Thoracic aorta endothelial cell (primary cell): ENCODE results near the gene PRR19. TPM values are rescaled to one million over a fixed set of nuclear protein-coding genes. Genes with fewer than 3 reads are reported as not detected.

Experiments
- small RNA-seq: library from RNA; depleted of rRNA; stranded (forward); fragments of <200 nt; gene quantifications from one replicate; pipeline ENCODE3, GENCODE V24; 2012
- total RNA-seq: library from RNA; depleted of rRNA; stranded (reverse); fragments of >200 nt; gene quantifications from 2 replicates; pipeline ENCODE4 v1.2.3, GENCODE V29; 2012

The PRR19 gene, protein sequence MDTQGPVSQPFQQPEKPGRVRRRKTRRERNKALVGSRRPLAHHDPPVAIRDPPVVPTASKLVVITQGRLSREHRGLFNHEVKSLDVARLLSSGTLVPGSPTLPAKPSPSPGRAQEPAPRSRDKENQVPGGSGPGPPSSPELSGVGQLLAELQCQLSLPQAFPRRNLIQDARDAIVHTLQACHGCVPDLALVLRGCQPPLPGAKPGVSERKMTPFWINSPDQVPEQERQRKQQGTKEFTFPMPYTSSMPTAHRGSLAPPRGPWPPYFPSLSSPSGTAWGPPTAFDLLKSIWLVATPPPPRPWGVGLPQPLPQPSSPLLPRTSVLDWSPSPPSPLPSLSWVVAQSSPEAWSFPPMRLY
- total RNA-seq = 0.50 and 0.53 TPM in 2 replicates

GRCh38 chr19:42301646-42302203 is at the start of gene PRR19:
Gene PRR19, plus strand, starts transcription at chr19:42302132. Its CDS starts 7,453 bp downstream, at chr19:42309585.

GRCh38 chr19:42254850-42255765 is 46.8 kb upstream of the PRR19 start, which contains the start of gene ERF:
Gene ERF, minus strand, starts transcription at chr19:42255128. Its CDS starts 129 bp downstream, at chr19:42254999.

DNA sequence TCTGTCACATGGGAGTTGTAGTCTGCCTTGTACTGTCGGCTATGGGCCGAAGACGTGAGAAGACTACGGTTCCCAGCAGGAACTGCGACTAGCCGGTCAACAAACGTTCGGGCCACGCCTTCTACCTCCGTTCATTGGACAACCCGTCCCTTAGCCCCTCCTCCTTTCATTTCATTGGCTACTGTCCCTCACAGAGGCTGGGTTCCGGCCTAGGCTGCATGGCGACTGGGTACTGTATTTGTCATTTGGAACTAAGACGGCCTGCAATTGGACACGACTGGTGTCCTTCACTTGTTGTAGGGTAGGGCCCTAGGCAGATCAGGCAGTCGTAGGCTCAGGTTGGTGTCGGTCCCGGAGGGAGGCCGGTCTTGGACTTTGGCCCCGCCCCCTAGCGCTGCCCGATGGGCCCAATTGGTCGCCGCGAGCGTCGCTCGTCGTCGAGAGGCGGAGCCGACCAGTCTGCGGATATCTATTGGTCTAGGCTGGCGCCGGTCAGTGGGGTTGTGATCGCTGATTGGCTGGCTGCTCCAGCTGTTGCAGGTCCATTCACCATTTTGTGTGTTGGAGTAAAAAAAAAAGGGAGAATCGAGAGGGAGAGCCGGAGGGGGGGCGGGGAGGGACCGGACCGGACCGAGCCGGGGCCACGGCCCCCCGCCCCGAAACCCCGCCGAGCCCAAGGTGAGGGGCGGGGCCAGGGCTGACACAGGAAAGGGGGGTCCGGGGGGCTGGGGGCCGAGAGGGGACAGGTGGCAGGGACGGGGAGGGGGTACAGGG is 33.0 kb upstream of the PRR19 start, which contains the start of gene CIC:
Gene CIC (plus strand): TSS at position 549 of the 774 bp plus-strand sequence. CDS start 2,532 bp downstream, outside the sequence.

GRCh38 chr19:42313096-42313839 is 11.3 kb downstream of the PRR19 start, which contains the start of gene TMEM145:
Gene TMEM145, plus strand, starts transcription at chr19:42313309. Its CDS starts 68 bp downstream, at chr19:42313377.

GRCh38 chr19:42325308-42325895 is 23.5 kb downstream of the PRR19 start, which contains the start of gene MEGF8:
Gene MEGF8, plus strand, starts transcription at chr19:42325635. Its CDS starts 609 bp downstream, at chr19:42326244.

Small RNAs within 50 kb of the gene (small RNA-seq; reads per million reads assigned to genes)
- not detected for gene MIR8077

Other genes with a start within 250 kb of the PRR19 start
- 0.27 and 5.8 TPM in 2 replicates for gene GRIK5, start 231.9 kb upstream of the PRR19 start, total RNA-seq
- 11.0 and 14.8 TPM in 2 replicates for gene ZNF574, start 226.0 kb upstream of the PRR19 start, total RNA-seq
- gene POU2F2, start 169.7 kb upstream of the PRR19 start, total RNA-seq = 0.40 and 1.1 TPM in 2 replicates
- gene DEDD2, start 84.5 kb upstream of the PRR19 start, total RNA-seq = 9.0 and 16.9 TPM in 2 replicates
- 9.0 and 11.1 TPM in 2 replicates for gene ZNF526, start 81.8 kb upstream of the PRR19 start, total RNA-seq
- 22.3 and 30.4 TPM in 2 replicates for gene GSK3A, start 59.5 kb upstream of the PRR19 start, total RNA-seq
- 19.7 and 36.5 TPM in 2 replicates for gene ERF, start 47.0 kb upstream of the PRR19 start, total RNA-seq
- gene CIC, start 32.9 kb upstream of the PRR19 start, total RNA-seq = 23.9 and 36.1 TPM in 2 replicates
- gene PAFAH1B3, start 492 bp downstream of the PRR19 start, total RNA-seq = 24.5 and 27.3 TPM in 2 replicates
- not detected in 2 replicates for gene TMEM145, start 11.2 kb downstream of the PRR19 start, total RNA-seq
- gene MEGF8, start 23.5 kb downstream of the PRR19 start, total RNA-seq = 25.4 and 27.6 TPM in 2 replicates
- not detected in 2 replicates for gene CNFN, start 88.2 kb downstream of the PRR19 start, total RNA-seq
- gene LIPE, start 125.3 kb downstream of the PRR19 start, total RNA-seq = 2.9 and 9.6 TPM in 2 replicates
- gene CXCL17, start 140.8 kb downstream of the PRR19 start, total RNA-seq = not detected in 2 replicates
- gene CEACAM1, start 226.3 kb downstream of the PRR19 start, total RNA-seq = 0.66 and 1.5 TPM in 2 replicates